A673 (cell line): ENCODE measurements around the gene NPBWR2. TPM values are rescaled to one million over a fixed set of nuclear protein-coding genes. Genes with fewer than 3 reads are reported as not detected.

ENCODE experiments used
- BruUV-seq: library from RNA; stranded (reverse); fragments of 400-500 nt; replicated peaks from 2 replicates; lab custom pipeline; 2021; lab: Mats Ljungman, UMichigan
- CTCF ChIA-PET: fragments of 300-600 bp; sonication (Branson Sonifier 250); formaldehyde crosslinking; loops from one replicate; lab custom pipeline; 2022; ENCODE audit warnings: antibody characterized with exemption; lab: Charles Lee
- POLR2A ChIA-PET: fragments of 300-600 bp; sonication (Branson Sonifier 250); formaldehyde crosslinking; loops from one replicate; lab custom pipeline; 2022; ENCODE audit warnings: antibody characterized with exemption; ENCODE audit not compliant: low non-redundant PET; lab: Charles Lee
- DNase-seq: peaks from one replicate; pipeline ENCODE4 v3.0.0-alpha.2; 2015; ENCODE audit warnings: low spot score
- H3K27ac ChIP-seq: fragments of 200-600 bp; sonication (generic); 2 replicates; pipeline ENCODE4 v1.5.1; 2016; ENCODE audit warnings: mixed run types, low read depth, mild to moderate bottlenecking, mixed read lengths, antibody characterized with exemption, low read length; ENCODE audit not compliant: poor library complexity, severe bottlenecking
- H3K27me3 ChIP-seq: fragments of 200-600 bp; sonication (generic); replicated peaks from 2 replicates; pipeline ENCODE4 v1.6.1; 2017; ENCODE audit warnings: mixed run types, low read depth, mild to moderate bottlenecking, mixed read lengths, antibody characterized with exemption, low read length; ENCODE audit not compliant: insufficient read depth, poor library complexity
- H3K36me3 ChIP-seq: fragments of 200-600 bp; sonication (generic); 2 replicates; pipeline ENCODE4 v1.6.1; 2016; ENCODE audit warnings: mixed run types, mild to moderate bottlenecking, mixed read lengths, antibody characterized with exemption, low read length; ENCODE audit not compliant: insufficient read depth, poor library complexity, severe bottlenecking
- H3K4me1 ChIP-seq: fragments of 200-600 bp; sonication (generic); 2 replicates; pipeline ENCODE4 v1.6.1; 2017; ENCODE audit warnings: mixed run types, mild to moderate bottlenecking, mixed read lengths, antibody characterized with exemption, low read length; ENCODE audit not compliant: insufficient read depth, poor library complexity, severe bottlenecking
- H3K4me3 ChIP-seq: fragments of 200-600 bp; sonication (generic); 2 replicates; pipeline ENCODE4 v1.5.1; 2016; ENCODE audit warnings: low read depth, mixed run types, mild to moderate bottlenecking, mixed read lengths, low read length; ENCODE audit not compliant: poor library complexity, severe bottlenecking
- H3K9me3 ChIP-seq: fragments of 200-600 bp; sonication (generic); 2 replicates; pipeline ENCODE4 v1.6.1; 2016; ENCODE audit warnings: mixed run types, low read depth, mild to moderate bottlenecking, mixed read lengths, antibody characterized with exemption, low read length; ENCODE audit not compliant: poor library complexity, severe bottlenecking
- EZH2 ChIP-seq: fragments of 200-600 bp; sonication (generic); IDR thresholded peaks from 2 replicates; pipeline ENCODE4 v1.6.1; 2017; ENCODE audit warnings: borderline replicate concordance, low read depth, mild to moderate bottlenecking, mixed read lengths, antibody characterized with exemption, low read length; ENCODE audit not compliant: poor library complexity, severe bottlenecking
- intact Hi-C: fragments of 100-400 bp; cut with micrococcal nuclease; formaldehyde crosslinking; loops from one replicate; pipeline ENCODE4 v1.10.0; 2022; ENCODE audit not compliant: unreplicated experiment
- total RNA-seq: library from RNA; stranded (reverse); gene quantifications from 2 replicates; pipeline ENCODE4 v1.2.3, GENCODE V29; 2021
- TF ChIP-seq, protein P1 (sequence below): fragments of 300-800, 200-600 bp; sonication (generic); conservative IDR thresholded peaks from 2 replicates; pipeline ENCODE4 v1.5.1; 2017; ENCODE audit warnings: low read depth, mild to moderate bottlenecking, antibody characterized with exemption, low read length, moderate library complexity, mixed read lengths

The NPBWR2 gene
- total RNA-seq, 1 experiment from 2014 or later, result not detected

DNA sequence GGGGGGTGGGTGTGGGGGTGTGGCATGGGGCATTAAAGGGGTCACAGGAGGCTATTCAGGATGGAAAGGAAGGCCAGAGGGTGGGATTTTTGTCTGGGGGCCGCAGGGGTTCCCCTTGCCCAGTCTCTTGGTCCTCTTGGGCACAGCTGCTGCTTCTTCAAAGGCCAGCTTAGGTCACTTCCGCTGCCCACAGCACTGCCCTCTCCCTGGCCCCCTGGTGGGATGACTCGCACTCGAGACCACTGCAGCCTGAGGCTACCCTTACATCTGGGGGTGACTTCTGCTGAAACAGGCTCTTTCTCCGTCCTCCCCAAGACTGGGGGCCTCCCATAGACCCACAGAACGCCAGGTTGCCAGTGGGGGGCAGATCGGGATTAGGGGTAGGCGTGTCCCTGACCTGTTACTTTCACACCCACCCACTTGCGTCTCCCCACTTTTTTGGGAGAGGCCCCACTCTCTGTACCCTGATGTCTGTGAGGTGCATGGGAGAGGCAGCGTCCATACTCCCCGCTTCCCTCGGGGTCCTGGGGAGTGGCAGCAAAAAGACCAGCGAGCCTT, 24.5 kb downstream of the NPBWR2 start:
- H3K36me3 ChIP-seq, result no peaks in the 10 kb centered on the region
- no peak for DNase-seq
- intact Hi-C loops, result loop anchor here (1.0 kb wide), 1 partner anchor 37 kb away; no protein-coding TSS in a partner anchor
- ChIA-PET CTCF (interaction anchor here (0.6 to 1.6 kb wide), 3 partner anchors 20 to 103 kb away, joined by 3 to 5 read pairs (median 3); partner anchors contain the start of gene TCEA2), POLR2A (no interaction called here)
- TF ChIP-seq, protein P1, sequence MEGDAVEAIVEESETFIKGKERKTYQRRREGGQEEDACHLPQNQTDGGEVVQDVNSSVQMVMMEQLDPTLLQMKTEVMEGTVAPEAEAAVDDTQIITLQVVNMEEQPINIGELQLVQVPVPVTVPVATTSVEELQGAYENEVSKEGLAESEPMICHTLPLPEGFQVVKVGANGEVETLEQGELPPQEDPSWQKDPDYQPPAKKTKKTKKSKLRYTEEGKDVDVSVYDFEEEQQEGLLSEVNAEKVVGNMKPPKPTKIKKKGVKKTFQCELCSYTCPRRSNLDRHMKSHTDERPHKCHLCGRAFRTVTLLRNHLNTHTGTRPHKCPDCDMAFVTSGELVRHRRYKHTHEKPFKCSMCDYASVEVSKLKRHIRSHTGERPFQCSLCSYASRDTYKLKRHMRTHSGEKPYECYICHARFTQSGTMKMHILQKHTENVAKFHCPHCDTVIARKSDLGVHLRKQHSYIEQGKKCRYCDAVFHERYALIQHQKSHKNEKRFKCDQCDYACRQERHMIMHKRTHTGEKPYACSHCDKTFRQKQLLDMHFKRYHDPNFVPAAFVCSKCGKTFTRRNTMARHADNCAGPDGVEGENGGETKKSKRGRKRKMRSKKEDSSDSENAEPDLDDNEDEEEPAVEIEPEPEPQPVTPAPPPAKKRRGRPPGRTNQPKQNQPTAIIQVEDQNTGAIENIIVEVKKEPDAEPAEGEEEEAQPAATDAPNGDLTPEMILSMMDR, result no peak
- no peak for TF ChIP-seq EZH2
- peaks cover 24% of the 10 kb centered on the region for H3K4me1 ChIP-seq
- BruUV-seq, result no TSS peak
- peak overlapping the region; percentile 53 for H3K4me3 ChIP-seq
- H3K27me3 ChIP-seq, result peaks cover 15% of the 10 kb centered on the region
- no peaks in the 10 kb centered on the region for H3K9me3 ChIP-seq
- H3K27ac ChIP-seq, result no peak overlapping the region

DNA sequence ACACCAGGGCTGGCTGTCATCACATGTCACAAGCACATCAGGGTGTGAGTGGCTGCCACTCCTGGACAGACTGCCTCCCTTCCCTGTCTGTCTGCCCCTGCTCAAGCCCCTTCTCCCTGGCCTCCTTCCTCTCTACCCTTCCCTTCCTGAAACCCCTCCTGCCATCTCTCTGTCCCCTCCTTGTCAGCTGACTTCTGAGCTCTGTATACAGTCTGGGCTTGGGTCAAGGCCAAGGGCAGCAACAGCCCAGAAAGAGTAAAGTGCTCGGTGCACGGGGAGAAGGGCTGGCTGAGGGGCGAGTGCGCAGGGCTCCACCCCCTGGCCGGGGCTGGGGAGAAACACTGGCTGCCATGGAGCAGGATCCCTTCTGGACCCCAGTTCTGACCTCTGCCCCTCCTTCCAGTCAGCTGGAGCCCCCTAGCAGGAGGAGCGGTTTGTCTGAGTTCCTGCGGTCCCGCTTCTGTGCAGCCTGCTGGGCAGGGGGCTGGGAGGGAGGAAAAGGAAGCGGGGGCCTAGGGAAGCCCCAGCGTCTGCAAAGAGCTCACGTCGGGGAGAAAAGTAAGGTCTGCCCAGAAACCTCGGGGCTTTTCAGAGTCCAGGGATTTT, 25.1 kb downstream of the NPBWR2 start:
- H3K9me3 ChIP-seq, result no peaks in the 10 kb centered on the region
- TF ChIP-seq, protein P1, result 0 out of 2 replicates have a peak, but pooled peaks have one; percentile 22
- TF ChIP-seq EZH2, result no peak
- no peak overlapping the region for H3K4me3 ChIP-seq
- H3K36me3 ChIP-seq, result no peaks in the 10 kb centered on the region
- ChIA-PET CTCF (interaction anchor here (0.6 to 1.6 kb wide), 3 partner anchors 19 to 102 kb away, joined by 3 to 5 read pairs (median 3); partner anchors contain the start of gene TCEA2), POLR2A (no interaction called here)
- H3K27ac ChIP-seq, result no peak overlapping the region
- DNase-seq, result no peak
- peaks cover 24% of the 10 kb centered on the region for H3K4me1 ChIP-seq
- no TSS peak for BruUV-seq
- intact Hi-C loops, result no loop called here
- peaks cover 15% of the 10 kb centered on the region for H3K27me3 ChIP-seq

DNA sequence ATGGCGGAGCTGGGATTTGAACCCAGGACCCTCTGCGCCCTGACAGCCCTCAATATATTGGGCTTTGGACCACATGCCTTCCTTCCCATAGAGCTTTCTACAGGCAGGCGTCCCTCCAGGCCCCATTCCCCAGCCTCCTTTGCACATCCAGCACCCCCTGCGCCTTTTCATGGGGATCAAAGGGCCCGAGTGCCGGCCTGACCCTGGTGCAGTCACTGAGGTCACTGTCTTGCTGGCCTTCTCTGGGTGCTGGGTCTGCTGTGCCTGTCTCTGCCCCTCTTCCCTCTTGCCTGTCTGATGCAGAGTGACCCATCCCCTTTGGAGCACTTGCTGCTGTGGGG, 25.8 kb downstream of the NPBWR2 start:
- no peak for TF ChIP-seq EZH2
- TF ChIP-seq, protein P1, result no peak
- DNase-seq, result no peak
- Histone ChIP-seq H3K9me3 (no peaks in the 10 kb centered on the region), H3K27ac (no peak overlapping the region), H3K4me3 (no peak overlapping the region), H3K4me1 (peaks cover 24% of the 10 kb centered on the region), H3K36me3 (no peaks in the 10 kb centered on the region), H3K27me3 (peaks cover 15% of the 10 kb centered on the region)
- intact Hi-C loops, result no loop called here
- ChIA-PET POLR2A (no interaction called here), CTCF (no interaction called here)
- no TSS peak for BruUV-seq
